ENCODE data around the gene PYGM.

DNA sequence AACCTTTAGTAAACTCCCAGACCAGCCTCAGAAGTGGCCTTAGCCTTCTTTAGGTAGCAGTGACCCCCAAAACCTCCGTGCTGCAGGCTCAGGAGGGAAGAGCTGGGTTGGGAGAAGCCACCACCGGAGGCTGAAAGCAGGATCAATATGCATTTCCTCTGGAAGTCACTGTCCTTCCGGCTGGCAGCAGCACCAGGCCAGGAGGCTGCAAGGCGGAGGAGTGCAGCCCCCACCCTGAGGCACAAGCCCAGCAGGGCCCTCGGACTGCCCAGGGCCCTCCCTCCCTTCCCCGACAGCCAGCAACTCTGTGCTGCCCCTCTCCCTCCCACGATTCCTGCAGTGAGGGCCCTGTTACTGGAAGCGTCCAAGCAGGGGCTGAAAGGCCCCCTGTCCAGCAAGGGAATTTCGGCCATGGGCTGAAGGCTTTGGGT lies 33.5 kb downstream of the PYGM start:
- TF ChIP-seq, protein P1, sequence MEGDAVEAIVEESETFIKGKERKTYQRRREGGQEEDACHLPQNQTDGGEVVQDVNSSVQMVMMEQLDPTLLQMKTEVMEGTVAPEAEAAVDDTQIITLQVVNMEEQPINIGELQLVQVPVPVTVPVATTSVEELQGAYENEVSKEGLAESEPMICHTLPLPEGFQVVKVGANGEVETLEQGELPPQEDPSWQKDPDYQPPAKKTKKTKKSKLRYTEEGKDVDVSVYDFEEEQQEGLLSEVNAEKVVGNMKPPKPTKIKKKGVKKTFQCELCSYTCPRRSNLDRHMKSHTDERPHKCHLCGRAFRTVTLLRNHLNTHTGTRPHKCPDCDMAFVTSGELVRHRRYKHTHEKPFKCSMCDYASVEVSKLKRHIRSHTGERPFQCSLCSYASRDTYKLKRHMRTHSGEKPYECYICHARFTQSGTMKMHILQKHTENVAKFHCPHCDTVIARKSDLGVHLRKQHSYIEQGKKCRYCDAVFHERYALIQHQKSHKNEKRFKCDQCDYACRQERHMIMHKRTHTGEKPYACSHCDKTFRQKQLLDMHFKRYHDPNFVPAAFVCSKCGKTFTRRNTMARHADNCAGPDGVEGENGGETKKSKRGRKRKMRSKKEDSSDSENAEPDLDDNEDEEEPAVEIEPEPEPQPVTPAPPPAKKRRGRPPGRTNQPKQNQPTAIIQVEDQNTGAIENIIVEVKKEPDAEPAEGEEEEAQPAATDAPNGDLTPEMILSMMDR (IDR thresholded peaks at IDR 0.05 in 2 of 3, conservative IDR thresholded peaks at IDR 0.05 in 1 of 3; ENCODE audit: borderline replicate concordance in 1 of 3, insufficient read depth in 1 of 3, low read depth in 2 of 3, low read length in 2 of 3), result no peak
- TF ChIP-seq RAD21 (IDR thresholded peaks at IDR 0.05; ENCODE audit: low read depth) (no peak), POLR2A (IDR thresholded peaks at IDR 0.05; ENCODE audit: borderline replicate concordance, extremely low read depth, insufficient read depth, insufficient read length) (no peak)

All from HCT116 (cell line).